ENCODE data around the gene KCTD2. TPM values are rescaled to one million over a fixed set of nuclear protein-coding genes. Genes with fewer than 3 reads are reported as not detected.

KCTD2 gene
- total and polyA plus RNA-seq, 2 experiments from 2014 or later, result 12.7 to 19.1 TPM

DNA sequence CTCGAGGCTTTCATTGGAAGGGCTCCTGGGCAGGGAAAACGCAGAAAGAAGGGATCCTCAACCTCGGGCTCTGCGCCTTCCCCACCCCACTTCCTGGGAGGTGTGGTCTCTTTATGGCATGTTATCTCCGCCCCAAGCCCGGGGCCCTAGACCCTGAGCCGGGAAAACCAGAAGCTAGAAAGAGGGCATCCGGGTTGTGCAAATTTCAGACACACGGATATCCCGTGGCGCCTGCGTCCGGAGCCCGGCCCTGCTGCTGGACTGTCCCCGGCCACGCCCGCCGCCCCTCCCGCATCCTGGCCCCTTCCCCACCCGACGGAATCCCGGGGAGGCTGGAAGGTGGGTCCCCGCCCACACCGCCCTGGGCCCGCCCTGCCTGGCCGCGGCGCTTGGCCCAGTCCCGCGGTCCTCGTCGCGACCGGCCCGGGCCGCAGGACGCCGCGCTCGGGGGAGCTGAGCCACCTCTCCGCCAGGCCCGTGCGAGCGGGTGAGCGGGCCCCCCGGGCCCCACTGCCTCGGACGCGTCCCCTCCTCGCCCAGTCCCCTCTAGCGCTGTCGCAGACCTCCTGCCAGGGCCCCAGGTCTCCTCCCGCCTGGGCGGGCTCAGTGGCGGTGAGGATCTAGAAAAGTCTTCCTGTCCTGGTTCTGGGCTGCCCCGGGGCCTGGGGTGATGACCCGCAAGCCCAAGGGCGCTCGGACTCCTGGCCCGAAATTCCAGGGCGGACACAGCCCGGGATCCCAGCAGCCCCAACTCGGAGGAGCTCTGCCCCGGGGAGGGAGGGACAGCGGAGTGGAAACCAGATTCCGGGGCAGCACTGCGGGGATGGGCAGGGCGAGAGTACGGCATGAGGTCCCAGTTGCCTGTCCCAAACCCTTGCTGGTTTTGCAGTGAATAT, 40.8 kb downstream of the KCTD2 start, which contains the start of gene SLC16A5:
Gene SLC16A5 (plus strand): TSS at position 397 of the 896 bp plus-strand sequence. CDS start 5,683 bp downstream, outside the sequence.
- Histone ChIP-seq H3K4me2 (peak within 1 kb of the TSS; percentile 91), H3K9me2 (replicated peaks; ENCODE audit: insufficient read depth) (no peaks in the 10 kb centered on the region), H3K79me2 (peaks cover 34% of the 10 kb centered on the region), H3K27ac (peak within 1 kb of the TSS; percentile 99), H4K20me1 (ENCODE audit: insufficient read depth, poor library complexity, severe bottlenecking) (no peaks in the 10 kb centered on the region), H3K36me3 (replicated peaks; ENCODE audit: insufficient read depth, low read depth) (no peaks in the 10 kb centered on the region), H3K4me1 (ENCODE audit: insufficient read depth) (peaks cover 60% of the 10 kb centered on the region), H3K9me3 (ENCODE audit: low read depth) (no peaks in the 10 kb centered on the region), H3K27me3 (no peaks in the 10 kb centered on the region), H3K4me3 (peak within 1 kb of the TSS; percentile 63), H2AFZ (peak within 1 kb of the TSS; percentile 61)
- DNase-seq (ENCODE audit: low spot score), result peak; percentile 94
- TF ChIP-seq EZH2 (IDR thresholded peaks at IDR 0.05; ENCODE audit: borderline replicate concordance) (no peak), EZH2phosphoT487 (IDR thresholded peaks at IDR 0.05; ENCODE audit: low read depth, severe bottlenecking, unreplicated experiment) (no peak)
- TF ChIP-seq, protein P1, sequence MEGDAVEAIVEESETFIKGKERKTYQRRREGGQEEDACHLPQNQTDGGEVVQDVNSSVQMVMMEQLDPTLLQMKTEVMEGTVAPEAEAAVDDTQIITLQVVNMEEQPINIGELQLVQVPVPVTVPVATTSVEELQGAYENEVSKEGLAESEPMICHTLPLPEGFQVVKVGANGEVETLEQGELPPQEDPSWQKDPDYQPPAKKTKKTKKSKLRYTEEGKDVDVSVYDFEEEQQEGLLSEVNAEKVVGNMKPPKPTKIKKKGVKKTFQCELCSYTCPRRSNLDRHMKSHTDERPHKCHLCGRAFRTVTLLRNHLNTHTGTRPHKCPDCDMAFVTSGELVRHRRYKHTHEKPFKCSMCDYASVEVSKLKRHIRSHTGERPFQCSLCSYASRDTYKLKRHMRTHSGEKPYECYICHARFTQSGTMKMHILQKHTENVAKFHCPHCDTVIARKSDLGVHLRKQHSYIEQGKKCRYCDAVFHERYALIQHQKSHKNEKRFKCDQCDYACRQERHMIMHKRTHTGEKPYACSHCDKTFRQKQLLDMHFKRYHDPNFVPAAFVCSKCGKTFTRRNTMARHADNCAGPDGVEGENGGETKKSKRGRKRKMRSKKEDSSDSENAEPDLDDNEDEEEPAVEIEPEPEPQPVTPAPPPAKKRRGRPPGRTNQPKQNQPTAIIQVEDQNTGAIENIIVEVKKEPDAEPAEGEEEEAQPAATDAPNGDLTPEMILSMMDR (IDR thresholded peaks at IDR 0.05; ENCODE audit: poor library complexity), result no peak
- WGBS (ENCODE audit: low lambda C conversion rate, missing lambda C conversion rate), result 2% methylated on average over 52 of the region's 69 CpGs

DNA sequence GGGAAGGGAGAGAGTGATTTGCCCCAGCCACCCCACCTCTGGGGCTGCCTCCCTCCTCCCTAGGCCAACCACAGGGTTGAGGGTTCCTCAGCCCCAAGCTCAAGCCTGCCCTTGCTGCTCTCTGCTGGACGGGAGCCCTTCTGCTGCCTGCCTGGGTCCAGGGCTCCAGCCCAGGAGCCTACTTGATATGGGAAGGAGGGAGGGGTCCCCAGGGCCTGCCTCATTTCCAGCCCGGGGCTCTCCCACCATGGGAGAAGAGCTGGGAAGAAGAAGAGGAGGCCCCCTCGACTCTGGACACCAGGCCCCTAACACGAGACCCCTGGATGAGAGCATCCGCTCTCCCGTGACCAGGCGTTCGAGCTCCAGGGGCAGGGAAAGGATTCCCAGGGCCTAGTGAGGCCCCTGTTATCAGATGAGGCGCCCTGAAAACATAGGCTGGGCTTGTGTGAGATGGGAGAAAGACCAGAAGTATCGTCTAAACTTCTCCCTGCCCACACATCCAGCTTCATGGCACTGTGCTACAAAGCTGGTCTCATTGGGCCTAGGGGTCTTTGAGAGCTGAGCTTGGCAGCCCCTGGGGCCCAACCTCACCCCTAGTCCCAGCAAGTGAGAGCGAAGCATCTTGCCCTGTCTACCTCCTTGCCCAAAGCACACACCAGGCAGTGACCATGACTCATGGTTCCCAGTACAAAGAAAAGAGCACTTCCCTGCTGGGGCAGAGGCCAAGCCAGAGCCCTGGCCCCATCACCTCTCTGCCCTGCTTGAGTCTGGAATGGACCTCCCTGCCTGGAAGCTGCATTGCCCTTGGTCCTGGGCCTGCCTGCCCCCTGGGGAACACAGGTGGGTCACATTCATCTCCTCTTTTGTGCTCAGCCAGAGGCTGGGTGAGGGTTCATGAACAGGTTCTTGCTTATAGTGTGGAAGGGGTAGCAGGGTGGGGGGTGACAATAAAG, 41.7 kb downstream of the KCTD2 start:
- Histone ChIP-seq H3K27ac (peak overlapping the region; percentile 99), H3K4me3 (peak overlapping the region; percentile 63), H3K4me1 (ENCODE audit: insufficient read depth) (peaks cover 69% of the 10 kb centered on the region), H3K9me3 (ENCODE audit: low read depth) (no peaks in the 10 kb centered on the region), H3K36me3 (replicated peaks; ENCODE audit: insufficient read depth, low read depth) (no peaks in the 10 kb centered on the region), H3K4me2 (peak overlapping the region; percentile 91), H3K9me2 (replicated peaks; ENCODE audit: insufficient read depth) (no peaks in the 10 kb centered on the region), H4K20me1 (ENCODE audit: insufficient read depth, poor library complexity, severe bottlenecking) (no peaks in the 10 kb centered on the region), H3K79me2 (peaks cover 41% of the 10 kb centered on the region), H2AFZ (no peak overlapping the region), H3K27me3 (no peaks in the 10 kb centered on the region)
- peak; percentile 53 for DNase-seq (ENCODE audit: low spot score)
- TF ChIP-seq EZH2 (IDR thresholded peaks at IDR 0.05; ENCODE audit: borderline replicate concordance) (no peak), EZH2phosphoT487 (IDR thresholded peaks at IDR 0.05; ENCODE audit: low read depth, severe bottlenecking, unreplicated experiment) (no peak)
- TF ChIP-seq, protein P1 (IDR thresholded peaks at IDR 0.05; ENCODE audit: poor library complexity), result no peak
- WGBS (ENCODE audit: low lambda C conversion rate, missing lambda C conversion rate), result 48% methylated on average over 11 of the region's 11 CpGs

DNA sequence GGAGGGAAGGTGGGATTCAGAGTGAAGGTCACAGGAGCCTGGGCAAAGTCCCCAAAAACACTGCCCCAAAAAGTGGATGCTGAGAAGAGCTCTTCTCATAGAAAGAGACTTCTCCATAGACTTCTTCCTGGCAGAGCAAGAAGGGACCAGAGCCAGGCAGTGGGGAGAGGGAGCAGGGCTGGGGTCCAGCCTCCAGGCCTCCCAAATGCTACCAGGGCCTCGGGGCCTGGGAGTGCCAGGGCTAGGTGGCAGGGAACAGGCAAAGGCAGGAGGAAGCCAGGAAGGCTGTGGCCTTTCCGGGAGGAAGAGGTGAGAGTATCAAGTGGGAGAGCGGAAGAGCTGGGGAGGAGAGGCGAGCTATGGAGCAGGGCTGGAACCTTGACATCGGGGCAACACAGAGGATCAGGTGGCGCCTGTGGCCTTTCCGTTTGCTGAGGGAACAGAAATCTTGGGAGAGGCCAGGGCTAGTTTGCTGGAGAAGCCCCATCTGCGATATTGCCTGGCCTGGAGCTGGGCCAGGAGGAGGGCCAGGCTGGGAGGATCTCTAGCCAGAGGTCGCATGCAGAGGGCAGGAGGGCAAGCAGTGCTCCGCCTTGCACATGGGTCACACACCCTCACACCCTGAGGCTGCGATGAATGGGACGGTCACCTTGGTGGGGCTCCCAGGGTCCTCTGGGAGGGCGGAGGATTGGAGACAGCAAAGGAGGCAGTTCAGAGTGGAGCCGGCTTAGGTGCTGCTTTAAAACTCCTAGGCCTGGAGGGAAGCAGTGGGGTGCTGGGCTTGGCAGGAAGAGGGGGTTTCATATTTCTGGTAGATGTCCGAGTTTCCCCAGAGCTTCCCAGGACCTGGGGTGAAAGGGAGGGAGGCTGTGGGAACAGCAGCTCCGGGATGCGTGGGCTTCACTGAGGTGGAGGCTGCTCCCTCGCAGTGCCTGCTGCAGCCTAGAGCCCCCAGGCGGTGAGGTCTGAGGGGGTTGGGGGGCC, 44.1 kb downstream of the KCTD2 start:
- Histone ChIP-seq H3K4me3 (no peak overlapping the region), H3K27me3 (no peaks in the 10 kb centered on the region), H3K9me2 (replicated peaks; ENCODE audit: insufficient read depth) (no peaks in the 10 kb centered on the region), H3K4me1 (ENCODE audit: insufficient read depth) (peaks cover 70% of the 10 kb centered on the region), H2AFZ (no peak overlapping the region), H3K9me3 (ENCODE audit: low read depth) (no peaks in the 10 kb centered on the region), H3K79me2 (peaks cover 51% of the 10 kb centered on the region), H3K27ac (peak overlapping the region; percentile 99), H4K20me1 (ENCODE audit: insufficient read depth, poor library complexity, severe bottlenecking) (no peaks in the 10 kb centered on the region), H3K36me3 (replicated peaks; ENCODE audit: insufficient read depth, low read depth) (no peaks in the 10 kb centered on the region), H3K4me2 (peak overlapping the region; percentile 91)
- DNase-seq (ENCODE audit: low spot score), result no peak
- 52% methylated on average over 15 of the region's 19 CpGs for WGBS (ENCODE audit: low lambda C conversion rate, missing lambda C conversion rate)
- TF ChIP-seq EZH2phosphoT487 (IDR thresholded peaks at IDR 0.05; ENCODE audit: low read depth, severe bottlenecking, unreplicated experiment), result no peak
- TF ChIP-seq EZH2 (IDR thresholded peaks at IDR 0.05; ENCODE audit: borderline replicate concordance), result no peak
- TF ChIP-seq, protein P1 (IDR thresholded peaks at IDR 0.05; ENCODE audit: poor library complexity), result no peak

All from hepatocyte (in vitro differentiated cells).